Measurements from ENCODE around the gene LRRC46. TPM values are rescaled to one million over a fixed set of nuclear protein-coding genes. Genes with fewer than 3 reads are reported as not detected.

The LRRC46 gene
- total and polyA plus RNA-seq, 2 experiments from 2014 or later = 0.18 to 0.35 TPM

DNA sequence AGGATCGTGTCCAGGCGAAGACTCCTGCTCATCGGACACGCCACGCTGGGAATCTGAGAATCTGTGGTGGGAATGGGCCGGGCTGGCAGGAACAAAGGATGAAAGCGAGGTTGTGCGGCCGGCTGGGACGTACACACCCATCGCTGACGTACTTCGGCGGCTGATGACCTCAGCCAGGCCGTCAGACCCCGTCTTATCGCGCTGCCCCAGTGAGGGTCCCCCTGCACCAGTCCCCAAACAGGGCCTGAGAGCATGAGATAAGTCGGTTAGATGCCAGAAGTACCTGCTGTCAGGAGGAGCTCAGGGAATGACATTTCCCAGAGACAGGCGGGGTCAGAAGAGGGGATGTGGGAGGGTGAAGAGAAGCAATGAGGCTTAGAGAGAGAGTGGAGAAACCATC, 35.5 kb downstream of the LRRC46 start:
- no peaks in the 10 kb centered on the region for H3K9me2 ChIP-seq (ENCODE audit: insufficient read depth)
- Mint-ChIP-seq H3K36me3 (ENCODE audit: low read depth) (no peaks in the 10 kb centered on the region), H3K4me3 (no peak overlapping the region), H3K9me3 (no peaks in the 10 kb centered on the region), H3K27me3 (ENCODE audit: insufficient read depth, low read depth, poor library complexity) (peaks cover 47% of the 10 kb centered on the region), H3K27ac (no peak overlapping the region), H3K4me1 (peaks cover 24% of the 10 kb centered on the region)
- H3K4me3 ChIP-seq = no peak overlapping the region
- H3K4me1 ChIP-seq (ENCODE audit: insufficient read depth) = peaks cover 15% of the 10 kb centered on the region
- TF ChIP-seq NANOG (IDR thresholded peaks at IDR 0.05; ENCODE audit: borderline replicate concordance) = no peak
- no peak for TF ChIP-seq JUNB (IDR thresholded peaks at IDR 0.05; ENCODE audit: unreplicated experiment)
- no peak for TF ChIP-seq STAT1 (IDR thresholded peaks at IDR 0.05; ENCODE audit: unreplicated experiment)
- TF ChIP-seq, protein P1, sequence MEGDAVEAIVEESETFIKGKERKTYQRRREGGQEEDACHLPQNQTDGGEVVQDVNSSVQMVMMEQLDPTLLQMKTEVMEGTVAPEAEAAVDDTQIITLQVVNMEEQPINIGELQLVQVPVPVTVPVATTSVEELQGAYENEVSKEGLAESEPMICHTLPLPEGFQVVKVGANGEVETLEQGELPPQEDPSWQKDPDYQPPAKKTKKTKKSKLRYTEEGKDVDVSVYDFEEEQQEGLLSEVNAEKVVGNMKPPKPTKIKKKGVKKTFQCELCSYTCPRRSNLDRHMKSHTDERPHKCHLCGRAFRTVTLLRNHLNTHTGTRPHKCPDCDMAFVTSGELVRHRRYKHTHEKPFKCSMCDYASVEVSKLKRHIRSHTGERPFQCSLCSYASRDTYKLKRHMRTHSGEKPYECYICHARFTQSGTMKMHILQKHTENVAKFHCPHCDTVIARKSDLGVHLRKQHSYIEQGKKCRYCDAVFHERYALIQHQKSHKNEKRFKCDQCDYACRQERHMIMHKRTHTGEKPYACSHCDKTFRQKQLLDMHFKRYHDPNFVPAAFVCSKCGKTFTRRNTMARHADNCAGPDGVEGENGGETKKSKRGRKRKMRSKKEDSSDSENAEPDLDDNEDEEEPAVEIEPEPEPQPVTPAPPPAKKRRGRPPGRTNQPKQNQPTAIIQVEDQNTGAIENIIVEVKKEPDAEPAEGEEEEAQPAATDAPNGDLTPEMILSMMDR (conservative IDR thresholded peaks at IDR 0.05; ENCODE audit: low read depth in 2 of 2) = no peak
- TF ChIP-seq, protein P2, sequence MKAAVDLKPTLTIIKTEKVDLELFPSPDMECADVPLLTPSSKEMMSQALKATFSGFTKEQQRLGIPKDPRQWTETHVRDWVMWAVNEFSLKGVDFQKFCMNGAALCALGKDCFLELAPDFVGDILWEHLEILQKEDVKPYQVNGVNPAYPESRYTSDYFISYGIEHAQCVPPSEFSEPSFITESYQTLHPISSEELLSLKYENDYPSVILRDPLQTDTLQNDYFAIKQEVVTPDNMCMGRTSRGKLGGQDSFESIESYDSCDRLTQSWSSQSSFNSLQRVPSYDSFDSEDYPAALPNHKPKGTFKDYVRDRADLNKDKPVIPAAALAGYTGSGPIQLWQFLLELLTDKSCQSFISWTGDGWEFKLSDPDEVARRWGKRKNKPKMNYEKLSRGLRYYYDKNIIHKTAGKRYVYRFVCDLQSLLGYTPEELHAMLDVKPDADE (IDR thresholded peaks at IDR 0.05) = no peak
- TF ChIP-seq POLR2AphosphoS5 (IDR thresholded peaks at IDR 0.05; ENCODE audit: low read depth) = no peak
- TF ChIP-seq EZH2phosphoT487 (IDR thresholded peaks at IDR 0.05; ENCODE audit: unreplicated experiment) = no peak
- no peak for TF ChIP-seq EZH2 (IDR thresholded peaks at IDR 0.05; ENCODE audit: low read depth, unreplicated experiment)
- TF ChIP-seq ZNF331 (CRISPR knock-in tag; IDR thresholded peaks at IDR 0.05; ENCODE audit: low read depth) = no peak
- TF ChIP-seq, protein P3, sequence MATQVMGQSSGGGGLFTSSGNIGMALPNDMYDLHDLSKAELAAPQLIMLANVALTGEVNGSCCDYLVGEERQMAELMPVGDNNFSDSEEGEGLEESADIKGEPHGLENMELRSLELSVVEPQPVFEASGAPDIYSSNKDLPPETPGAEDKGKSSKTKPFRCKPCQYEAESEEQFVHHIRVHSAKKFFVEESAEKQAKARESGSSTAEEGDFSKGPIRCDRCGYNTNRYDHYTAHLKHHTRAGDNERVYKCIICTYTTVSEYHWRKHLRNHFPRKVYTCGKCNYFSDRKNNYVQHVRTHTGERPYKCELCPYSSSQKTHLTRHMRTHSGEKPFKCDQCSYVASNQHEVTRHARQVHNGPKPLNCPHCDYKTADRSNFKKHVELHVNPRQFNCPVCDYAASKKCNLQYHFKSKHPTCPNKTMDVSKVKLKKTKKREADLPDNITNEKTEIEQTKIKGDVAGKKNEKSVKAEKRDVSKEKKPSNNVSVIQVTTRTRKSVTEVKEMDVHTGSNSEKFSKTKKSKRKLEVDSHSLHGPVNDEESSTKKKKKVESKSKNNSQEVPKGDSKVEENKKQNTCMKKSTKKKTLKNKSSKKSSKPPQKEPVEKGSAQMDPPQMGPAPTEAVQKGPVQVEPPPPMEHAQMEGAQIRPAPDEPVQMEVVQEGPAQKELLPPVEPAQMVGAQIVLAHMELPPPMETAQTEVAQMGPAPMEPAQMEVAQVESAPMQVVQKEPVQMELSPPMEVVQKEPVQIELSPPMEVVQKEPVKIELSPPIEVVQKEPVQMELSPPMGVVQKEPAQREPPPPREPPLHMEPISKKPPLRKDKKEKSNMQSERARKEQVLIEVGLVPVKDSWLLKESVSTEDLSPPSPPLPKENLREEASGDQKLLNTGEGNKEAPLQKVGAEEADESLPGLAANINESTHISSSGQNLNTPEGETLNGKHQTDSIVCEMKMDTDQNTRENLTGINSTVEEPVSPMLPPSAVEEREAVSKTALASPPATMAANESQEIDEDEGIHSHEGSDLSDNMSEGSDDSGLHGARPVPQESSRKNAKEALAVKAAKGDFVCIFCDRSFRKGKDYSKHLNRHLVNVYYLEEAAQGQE (IDR thresholded peaks at IDR 0.05; ENCODE audit: unreplicated experiment) = no peak
- TF ChIP-seq, protein P4, sequence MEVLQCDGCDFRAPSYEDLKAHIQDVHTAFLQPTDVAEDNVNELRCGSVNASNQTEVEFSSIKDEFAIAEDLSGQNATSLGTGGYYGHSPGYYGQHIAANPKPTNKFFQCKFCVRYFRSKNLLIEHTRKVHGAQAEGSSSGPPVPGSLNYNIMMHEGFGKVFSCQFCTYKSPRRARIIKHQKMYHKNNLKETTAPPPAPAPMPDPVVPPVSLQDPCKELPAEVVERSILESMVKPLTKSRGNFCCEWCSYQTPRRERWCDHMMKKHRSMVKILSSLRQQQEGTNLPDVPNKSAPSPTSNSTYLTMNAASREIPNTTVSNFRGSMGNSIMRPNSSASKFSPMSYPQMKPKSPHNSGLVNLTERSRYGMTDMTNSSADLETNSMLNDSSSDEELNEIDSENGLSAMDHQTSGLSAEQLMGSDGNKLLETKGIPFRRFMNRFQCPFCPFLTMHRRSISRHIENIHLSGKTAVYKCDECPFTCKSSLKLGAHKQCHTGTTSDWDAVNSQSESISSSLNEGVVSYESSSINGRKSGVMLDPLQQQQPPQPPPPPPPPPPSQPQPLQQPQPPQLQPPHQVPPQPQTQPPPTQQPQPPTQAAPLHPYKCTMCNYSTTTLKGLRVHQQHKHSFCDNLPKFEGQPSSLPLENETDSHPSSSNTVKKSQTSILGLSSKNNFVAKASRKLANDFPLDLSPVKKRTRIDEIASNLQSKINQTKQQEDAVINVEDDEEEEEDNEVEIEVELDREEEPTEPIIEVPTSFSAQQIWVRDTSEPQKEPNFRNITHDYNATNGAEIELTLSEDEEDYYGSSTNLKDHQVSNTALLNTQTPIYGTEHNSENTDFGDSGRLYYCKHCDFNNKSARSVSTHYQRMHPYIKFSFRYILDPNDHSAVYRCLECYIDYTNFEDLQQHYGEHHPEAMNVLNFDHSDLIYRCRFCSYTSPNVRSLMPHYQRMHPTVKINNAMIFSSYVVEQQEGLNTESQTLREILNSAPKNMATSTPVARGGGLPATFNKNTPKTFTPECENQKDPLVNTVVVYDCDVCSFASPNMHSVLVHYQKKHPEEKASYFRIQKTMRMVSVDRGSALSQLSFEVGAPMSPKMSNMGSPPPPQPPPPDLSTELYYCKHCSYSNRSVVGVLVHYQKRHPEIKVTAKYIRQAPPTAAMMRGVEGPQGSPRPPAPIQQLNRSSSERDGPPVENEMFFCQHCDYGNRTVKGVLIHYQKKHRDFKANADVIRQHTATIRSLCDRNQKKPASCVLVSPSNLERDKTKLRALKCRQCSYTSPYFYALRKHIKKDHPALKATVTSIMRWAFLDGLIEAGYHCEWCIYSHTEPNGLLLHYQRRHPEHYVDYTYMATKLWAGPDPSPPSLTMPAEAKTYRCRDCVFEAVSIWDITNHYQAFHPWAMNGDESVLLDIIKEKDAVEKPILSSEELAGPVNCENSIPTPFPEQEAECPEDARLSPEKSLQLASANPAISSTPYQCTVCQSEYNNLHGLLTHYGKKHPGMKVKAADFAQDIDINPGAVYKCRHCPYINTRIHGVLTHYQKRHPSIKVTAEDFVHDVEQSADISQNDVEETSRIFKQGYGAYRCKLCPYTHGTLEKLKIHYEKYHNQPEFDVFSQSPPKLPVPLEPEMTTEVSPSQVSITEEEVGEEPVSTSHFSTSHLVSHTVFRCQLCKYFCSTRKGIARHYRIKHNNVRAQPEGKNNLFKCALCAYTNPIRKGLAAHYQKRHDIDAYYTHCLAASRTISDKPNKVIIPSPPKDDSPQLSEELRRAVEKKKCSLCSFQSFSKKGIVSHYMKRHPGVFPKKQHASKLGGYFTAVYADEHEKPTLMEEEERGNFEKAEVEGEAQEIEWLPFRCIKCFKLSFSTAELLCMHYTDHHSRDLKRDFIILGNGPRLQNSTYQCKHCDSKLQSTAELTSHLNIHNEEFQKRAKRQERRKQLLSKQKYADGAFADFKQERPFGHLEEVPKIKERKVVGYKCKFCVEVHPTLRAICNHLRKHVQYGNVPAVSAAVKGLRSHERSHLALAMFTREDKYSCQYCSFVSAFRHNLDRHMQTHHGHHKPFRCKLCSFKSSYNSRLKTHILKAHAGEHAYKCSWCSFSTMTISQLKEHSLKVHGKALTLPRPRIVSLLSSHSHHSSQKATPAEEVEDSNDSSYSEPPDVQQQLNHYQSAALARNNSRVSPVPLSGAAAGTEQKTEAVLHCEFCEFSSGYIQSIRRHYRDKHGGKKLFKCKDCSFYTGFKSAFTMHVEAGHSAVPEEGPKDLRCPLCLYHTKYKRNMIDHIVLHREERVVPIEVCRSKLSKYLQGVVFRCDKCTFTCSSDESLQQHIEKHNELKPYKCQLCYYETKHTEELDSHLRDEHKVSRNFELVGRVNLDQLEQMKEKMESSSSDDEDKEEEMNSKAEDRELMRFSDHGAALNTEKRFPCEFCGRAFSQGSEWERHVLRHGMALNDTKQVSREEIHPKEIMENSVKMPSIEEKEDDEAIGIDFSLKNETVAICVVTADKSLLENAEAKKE (CRISPR knock-in tag; IDR thresholded peaks at IDR 0.05) = no peak
- TF ChIP-seq ZNF114 (CRISPR knock-in tag; IDR thresholded peaks at IDR 0.05) = no peak
- TF ChIP-seq CREB1 (CRISPR knock-in tag; IDR thresholded peaks at IDR 0.05; ENCODE audit: low read depth) = no peak
- DNase-seq (ENCODE audit: low spot score) (no peak), ATAC-seq (no peak)
- H3K36me3 ChIP-seq (ENCODE audit: insufficient read depth) = no peaks in the 10 kb centered on the region
- peaks cover 43% of the 10 kb centered on the region for H3K27me3 ChIP-seq (ENCODE audit: insufficient read depth)
- H4K20me1 ChIP-seq (replicated peaks; ENCODE audit: insufficient read depth) = peaks cover 5% of the 10 kb centered on the region; the same call in 1 of the 2 replicates
- no peak overlapping the region for H3K4me2 ChIP-seq
- no peak overlapping the region for H2AFZ ChIP-seq
- no peaks in the 10 kb centered on the region for H3K79me2 ChIP-seq (replicated peaks; ENCODE audit: insufficient read depth)
- H3F3A ChIP-seq (replicated peaks; ENCODE audit: low read depth) = no peaks in the 10 kb centered on the region
- H3K27ac ChIP-seq (ENCODE audit: low read depth) = no peak overlapping the region

Data from GM23338 (cell line).